Neuronal stem cell (in vitro differentiated cells): Measurements from ENCODE around the gene DLG3.
A peak's percentile ranks its signal among the peaks of the same experiment; 100 is the strongest.

Source experiments
- DNase-seq: peaks from one replicate; pipeline ENCODE4 v3.0.0-alpha.2; 2013; ENCODE audit warnings: low spot score
- H2AFZ ChIP-seq: one replicate; pipeline ENCODE4 v1.6.1; 2013; ENCODE audit warnings: mild to moderate bottlenecking, low read length, inconsistent platforms
- H2AK5ac ChIP-seq: 2 replicates; pipeline ENCODE4 v1.6.1; 2013; ENCODE audit warnings: low read depth, mild to moderate bottlenecking, inconsistent platforms, low read length, moderate library complexity, mixed read lengths
- H2BK120ac ChIP-seq: 2 replicates; pipeline ENCODE4 v1.6.1; 2013; ENCODE audit warnings: low read depth, mild to moderate bottlenecking, inconsistent platforms, low read length, moderate library complexity, mixed read lengths
- H2BK12ac ChIP-seq: one replicate; pipeline ENCODE4 v1.6.1; 2013; ENCODE audit warnings: low read length, inconsistent platforms
- H2BK15ac ChIP-seq: 2 replicates; pipeline ENCODE4 v1.6.1; 2013; ENCODE audit warnings: mild to moderate bottlenecking, low read length, inconsistent platforms, mixed read lengths
- H2BK5ac ChIP-seq: one replicate; pipeline ENCODE4 v1.6.1; 2013; ENCODE audit warnings: inconsistent platforms, mild to moderate bottlenecking, low read length, moderate library complexity
- H3K14ac ChIP-seq: one replicate; pipeline ENCODE4 v1.6.1; 2013; ENCODE audit warnings: low read length, inconsistent platforms
- H3K18ac ChIP-seq: 2 replicates; pipeline ENCODE4 v1.6.1; 2013; ENCODE audit warnings: low read length, inconsistent platforms
- H3K23ac ChIP-seq: 2 replicates; pipeline ENCODE4 v1.6.1; 2013; ENCODE audit warnings: low read depth, mild to moderate bottlenecking, mixed read lengths, low read length, inconsistent platforms; ENCODE audit not compliant: poor library complexity
- H3K27ac ChIP-seq: replicated peaks from 3 replicates; pipeline ENCODE4 v1.5.1; 2013; ENCODE audit warnings: low read length, inconsistent platforms
- H3K27me3 ChIP-seq, 3 experiments: 2 replicates each; pipeline ENCODE4 v1.6.1; 2013; ENCODE audit warnings: low read length in 3 of 3, mild to moderate bottlenecking in 2 of 3, inconsistent platforms in 1 of 3, low read depth in 1 of 3, mixed read lengths in 1 of 3, moderate library complexity in 1 of 3; ENCODE audit not compliant: control insufficient read depth in 3 of 3, insufficient read depth in 3 of 3
- H3K36me3 ChIP-seq, 2 donors: replicated peaks in 1 of 2; 2 replicates each; pipeline ENCODE4 v1.6.1; 2013; ENCODE audit warnings: low read length in 2 of 2; ENCODE audit not compliant: control insufficient read depth in 2 of 2, insufficient read depth in 2 of 2
- H3K4ac ChIP-seq: 2 replicates; pipeline ENCODE4 v1.6.1; 2013; ENCODE audit warnings: inconsistent platforms, mild to moderate bottlenecking, low read length, moderate library complexity
- H3K4me1 ChIP-seq, 2 donors: 1 replicate in 1 of 2; 2 replicates in 1 of 2; pipeline ENCODE4 v1.6.1; 2013; ENCODE audit warnings: low read length in 2 of 2, low read depth in 1 of 2; ENCODE audit not compliant: control insufficient read depth in 2 of 2, insufficient read depth in 1 of 2
- H3K4me2 ChIP-seq: one replicate; pipeline ENCODE4 v1.6.1; 2013; ENCODE audit warnings: mild to moderate bottlenecking, low read length, inconsistent platforms; ENCODE audit not compliant: insufficient read depth, poor library complexity, severe bottlenecking
- H3K4me3 ChIP-seq, 2 donors: 2 replicates each; pipeline ENCODE4 v1.5.1; 2013; ENCODE audit warnings: low read length in 2 of 2, mild to moderate bottlenecking in 2 of 2, inconsistent platforms in 1 of 2, moderate library complexity in 1 of 2
- H3K79me1 ChIP-seq: one replicate; pipeline ENCODE4 v1.6.1; 2013; ENCODE audit warnings: low read depth, mild to moderate bottlenecking, inconsistent platforms, low read length, moderate library complexity
- H3K9ac ChIP-seq: one replicate; pipeline ENCODE4 v1.6.1; 2013; ENCODE audit warnings: mild to moderate bottlenecking, low read depth, low read length, inconsistent platforms; ENCODE audit not compliant: poor library complexity
- H3K9me3 ChIP-seq, 2 donors: replicated peaks in 1 of 2; 2 replicates each; pipeline versions ENCODE3 to v1.6.1; 2013; ENCODE audit warnings: low read length in 2 of 2, mild to moderate bottlenecking in 2 of 2, inconsistent platforms in 1 of 2, low read depth in 1 of 2, mixed read lengths in 1 of 2, moderate library complexity in 1 of 2; ENCODE audit not compliant: control insufficient read depth in 2 of 2, insufficient read depth in 1 of 2
- H4K8ac ChIP-seq: one replicate; pipeline ENCODE4 v1.6.1; 2013; ENCODE audit warnings: low read depth, mild to moderate bottlenecking, inconsistent platforms, low read length, moderate library complexity
- H4K91ac ChIP-seq: one replicate; pipeline ENCODE4 v1.6.1; 2013; ENCODE audit warnings: low read length, low read depth, mild to moderate bottlenecking, inconsistent platforms; ENCODE audit not compliant: poor library complexity
- WGBS, 2 donors: extraction: QIAGEN DNeasy Blood & Tissue Kit; methylation state at CpG; one replicate each; pipeline ENCODE4 v1.1.7; 2013; ENCODE audit warnings: missing lambda C conversion rate in 2 of 2, mixed read lengths in 1 of 2; ENCODE audit not compliant: insufficient read length in 2 of 2, insufficient replicate concordance in 1 of 2; ENCODE audit errors: extremely low coverage in 2 of 2; 5-methylcytosine and 5-hydroxymethylcytosine counted together

Gene DLG3

GRCh38 chrX:70498129-70498528, 53.5 kb downstream of the DLG3 start:
- no peak overlapping the region for H3K9ac ChIP-seq
- no CpG with 5 or more reads among the region's 2 CpGs for WGBS, 2 donors
- no peak overlapping the region for H3K4ac ChIP-seq
- H3K4me2 ChIP-seq = no peak overlapping the region
- H3K36me3 ChIP-seq = peaks cover 70 to 98% of the 10 kb centered on the region in 2 donors
- H2BK12ac ChIP-seq = no peak overlapping the region
- H3K14ac ChIP-seq = no peak overlapping the region
- H3K79me1 ChIP-seq = peaks cover 8% of the 10 kb centered on the region
- DNase-seq = no peak
- no peak overlapping the region for H2BK15ac ChIP-seq
- H2AFZ ChIP-seq = no peak overlapping the region
- no peaks in the 10 kb centered on the region for H3K27me3 ChIP-seq
- no peak overlapping the region for H3K23ac ChIP-seq
- H3K9me3 ChIP-seq = no peaks in the 10 kb centered on the region
- H2AK5ac ChIP-seq = no peak overlapping the region
- no peak overlapping the region for H2BK120ac ChIP-seq
- H4K8ac ChIP-seq = no peak overlapping the region
- no peak overlapping the region for H3K18ac ChIP-seq
- no peak overlapping the region for H3K27ac ChIP-seq
- no peaks in the 10 kb centered on the region for H3K4me1 ChIP-seq
- no peak overlapping the region for H3K4me3 ChIP-seq
- H2BK5ac ChIP-seq = no peak overlapping the region
- no peak overlapping the region for H4K91ac ChIP-seq

- Histone ChIP-seq H3K23ac (no peak overlapping the region), H2BK120ac (no peak overlapping the region), H2BK12ac (no peak overlapping the region), H2BK15ac (no peak overlapping the region), H2AFZ (no peak overlapping the region), H3K4me2 (no peak overlapping the region), H2BK5ac (no peak overlapping the region), H3K4me3 (no peak overlapping the region), H4K91ac (no peak overlapping the region), H3K79me1 (no peaks in the 10 kb centered on the region), H3K27me3 (no peaks in the 10 kb centered on the region), H3K4me1 (no peaks in the 10 kb centered on the region), H4K8ac (no peak overlapping the region), H3K9ac (no peak overlapping the region), H3K27ac (no peak overlapping the region), H3K9me3 (no peaks in the 10 kb centered on the region), H3K4ac (no peak overlapping the region), H3K14ac (no peak overlapping the region), H3K18ac (no peak overlapping the region), H2AK5ac (no peak overlapping the region), H3K36me3 (peaks cover 48 to 93% of the 10 kb centered on the region in 2 donors)
- DNase-seq = no peak
- WGBS, 2 donors = no CpG with 5 or more reads among the region's 4 CpGs
Observed at GRCh38 chrX:70500826-70501225, 56.2 kb downstream of the DLG3 start.

DNA sequence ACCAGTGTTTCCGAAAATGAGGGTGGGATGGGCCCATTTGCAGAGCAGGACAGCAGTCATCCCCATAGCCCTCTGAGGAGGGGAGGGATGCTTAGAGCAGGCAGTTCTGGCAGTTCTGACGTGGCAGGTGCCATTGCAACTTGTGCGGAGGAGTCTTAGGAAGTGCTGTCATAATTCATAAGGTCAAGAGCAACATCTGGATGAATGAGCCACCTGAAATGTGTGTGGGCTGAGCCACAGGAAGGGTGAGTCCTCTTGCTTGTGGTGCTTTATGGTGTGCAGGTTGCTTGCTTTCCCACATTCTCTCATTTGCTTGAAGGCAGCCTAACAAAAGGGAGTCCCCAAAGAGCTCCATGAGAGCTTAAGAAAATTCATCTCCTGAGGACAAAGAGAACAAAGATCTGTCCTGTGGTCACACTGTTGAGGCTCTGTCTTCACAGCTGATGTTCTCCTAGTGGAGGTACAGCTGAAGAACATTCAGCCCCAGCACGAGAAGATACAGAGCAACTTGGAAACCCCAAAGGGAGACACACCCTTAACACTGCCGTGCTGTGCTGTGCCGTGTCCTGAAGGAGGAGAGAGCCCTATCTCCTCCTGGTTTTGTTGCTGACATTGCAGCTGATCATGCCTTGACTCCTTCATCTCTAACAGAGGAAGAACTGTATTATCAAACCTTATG, 60.3 kb downstream of the DLG3 start:
- Histone ChIP-seq H3K9ac (no peak overlapping the region), H2BK12ac (no peak overlapping the region)

DNA sequence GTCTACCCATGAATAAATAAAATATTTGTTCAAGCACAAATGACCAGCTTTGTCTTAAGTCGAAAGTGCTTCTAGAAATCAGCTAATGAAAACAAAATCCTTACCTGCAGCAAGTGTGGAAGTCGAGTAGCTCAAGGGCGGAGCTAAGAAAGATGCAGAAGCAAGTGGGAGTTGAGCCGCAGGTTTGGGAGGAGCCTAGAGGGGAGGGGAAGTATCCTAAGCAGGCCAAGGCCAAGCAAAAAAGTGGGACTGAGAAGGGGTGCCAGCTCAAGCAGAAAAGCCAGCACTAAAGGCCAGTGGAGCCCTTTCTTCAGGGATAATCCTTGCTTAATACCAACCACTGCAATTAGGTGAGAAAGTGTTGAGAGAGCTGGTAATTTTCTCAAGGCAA, 60.8 kb downstream of the DLG3 start:
- Histone ChIP-seq H3K23ac (no peak overlapping the region), H3K4me3 (no peak overlapping the region), H3K14ac (no peak overlapping the region), H3K9ac (no peak overlapping the region), H4K91ac (no peak overlapping the region), H3K9me3 (no peaks in the 10 kb centered on the region), H2BK15ac (no peak overlapping the region), H2AK5ac (no peak overlapping the region), H2BK120ac (no peak overlapping the region), H3K79me1 (no peaks in the 10 kb centered on the region), H2BK5ac (no peak overlapping the region), H2AFZ (no peak overlapping the region), H3K36me3 (peaks cover 16 to 47% of the 10 kb centered on the region in 2 donors), H3K4me1 (no peaks in the 10 kb centered on the region), H3K4me2 (no peak overlapping the region), H3K27ac (peak overlapping the region; percentile 43), H2BK12ac (no peak overlapping the region), H3K27me3 (no peaks in the 10 kb centered on the region), H3K4ac (no peak overlapping the region), H4K8ac (no peak overlapping the region), H3K18ac (no peak overlapping the region)
- WGBS, 2 donors = no CpG with 5 or more reads among the region's 4 CpGs
- DNase-seq = no peak

More for the DNA sequence above, 60.3 kb downstream of the DLG3 start:
- Histone ChIP-seq H3K14ac (no peak overlapping the region), H2AFZ (no peak overlapping the region), H3K4me2 (no peak overlapping the region), H2BK15ac (no peak overlapping the region), H3K9me3 (no peaks in the 10 kb centered on the region), H2BK5ac (no peak overlapping the region), H3K27me3 (no peaks in the 10 kb centered on the region), H4K91ac (no peak overlapping the region), H4K8ac (no peak overlapping the region), H3K27ac (no peak overlapping the region), H2BK120ac (no peak overlapping the region), H3K18ac (no peak overlapping the region), H3K23ac (no peak overlapping the region), H3K4me1 (no peaks in the 10 kb centered on the region), H3K36me3 (peaks cover 20 to 52% of the 10 kb centered on the region in 2 donors), H2AK5ac (no peak overlapping the region), H3K79me1 (no peaks in the 10 kb centered on the region), H3K4me3 (no peak overlapping the region), H3K4ac (no peak overlapping the region)
- no CpG with 5 or more reads among the region's 6 CpGs for WGBS, 2 donors
- DNase-seq = no peak
